Ovary (tissue), 9 donors: ENCODE measurements around the gene ARHGEF17. TPM values are rescaled to one million over a fixed set of nuclear protein-coding genes. Genes with fewer than 3 reads are reported as not detected.

Source experiments
- DNase-seq, 5 donors: peaks; one replicate each; pipeline ENCODE4 v3.0.0-alpha.2; 2019 to 2020
- H3K27ac ChIP-seq, 2 donors: fragments of 200-600 bp; one replicate each; pipeline versions ENCODE4 v1.5.1 to v1.8.0; 2019 to 2022
- H3K27me3 ChIP-seq: fragments of 200-600 bp; one replicate; pipeline ENCODE4 v1.8.0; 2022
- H3K36me3 ChIP-seq: fragments of 200-600 bp; sonication (generic); one replicate; pipeline ENCODE4 v1.5.1; 2019
- H3K4me1 ChIP-seq: one replicate; pipeline ENCODE4 v1.8.1; 2013; ENCODE audit warnings: mild to moderate bottlenecking, moderate library complexity; ENCODE audit not compliant: insufficient read depth
- H3K4me3 ChIP-seq: fragments of 200-600 bp; sonication (generic); one replicate; pipeline ENCODE4 v1.5.1; 2017
- H3K9me3 ChIP-seq, 2 donors: fragments of 200-600 bp in 1 of 2; sonication (generic) in 1 of 2; one replicate each; pipeline versions ENCODE4 v1.5.1 to v1.8.1; 2013 to 2019; ENCODE audit warnings: mild to moderate bottlenecking in 1 of 2, moderate library complexity in 1 of 2
- EP300 ChIP-seq: sonication (generic); formaldehyde crosslinking; IDR thresholded peaks from one replicate; pipeline ENCODE4 v1.6.1; 2017; ENCODE audit warnings: antibody characterized with exemption
- POLR2A ChIP-seq: fragments of 450-650 bp; IDR thresholded peaks from one replicate; pipeline ENCODE4 v1.6.1; 2017; ENCODE audit warnings: antibody characterized with exemption, mild to moderate bottlenecking, moderate library complexity
- WGBS, 3 donors: extraction: QIAGEN DNeasy Blood & Tissue Kit in 1 of 3; methylation state at CpG; one replicate each; pipeline versions ENCODE4 v1.1.5 to v1.1.7; 2013 to 2017; 5-methylcytosine and 5-hydroxymethylcytosine counted together
- intact Hi-C, 4 donors: fragments of 100-400 bp; cut with DNase I; formaldehyde crosslinking; loops; one replicate each; pipeline versions ENCODE4 v1.11.0 to v1.15.1; 2022 to 2023
- polyA plus RNA-seq, 2 donors: library from polyadenylated mRNA; stranded (reverse); fragments of 200-250 nt in 1 of 2; fragments of 350-450 nt in 1 of 2; fragmentation: Illumina TruSeq in 1 of 2; extraction: RNeasy Lipid Tissue Mini Kit (QIAGEN cat#74804) in 1 of 2; gene quantifications; one replicate each; pipeline ENCODE4 v1.2.3, GENCODE V29; 2013 to 2014
- total RNA-seq, 7 donors: library from RNA; depleted of rRNA in 2 of 7; stranded (reverse); fragments of >200 nt in 2 of 7; fragmentation: NEBNext Ultra II Directional in 3 of 7; extraction: Animal tissue kit (Norgen Biotek cat#: 25700) in 3 of 7; gene quantifications; one replicate each; pipeline versions ENCODE4 v1.1.0 to v1.2.4, GENCODE V29; 2016 to 2023
- TF ChIP-seq, protein P1 (sequence below), 3 donors: fragments of 450-650 bp in 2 of 3; fragments of 200-600 bp in 1 of 3; IDR thresholded peaks; one replicate each; pipeline versions ENCODE4 v1.5.1 to v1.8.0; 2016 to 2022; ENCODE audit warnings: antibody characterized with exemption in 3 of 3, mild to moderate bottlenecking in 1 of 3
- donor health status: DM: no; HTN: no; CAD: no; lungs with moderate emphysema.
- donor health status: DM: no; HTN: no; CAD: no.
- donor health status: Bipolar disorder and iron deficiency.
- donor health status: DM: yes; HTN: yes; CAD: no.
- donor health status: DM: no; HTN: no; CAD: no.
- donor health status: DM: yes; HTN: yes; CAD: no.

Gene ARHGEF17
- total and polyA plus RNA-seq, 9 donors = 21.0 to 83.8 (median 46.0) TPM

DNA sequence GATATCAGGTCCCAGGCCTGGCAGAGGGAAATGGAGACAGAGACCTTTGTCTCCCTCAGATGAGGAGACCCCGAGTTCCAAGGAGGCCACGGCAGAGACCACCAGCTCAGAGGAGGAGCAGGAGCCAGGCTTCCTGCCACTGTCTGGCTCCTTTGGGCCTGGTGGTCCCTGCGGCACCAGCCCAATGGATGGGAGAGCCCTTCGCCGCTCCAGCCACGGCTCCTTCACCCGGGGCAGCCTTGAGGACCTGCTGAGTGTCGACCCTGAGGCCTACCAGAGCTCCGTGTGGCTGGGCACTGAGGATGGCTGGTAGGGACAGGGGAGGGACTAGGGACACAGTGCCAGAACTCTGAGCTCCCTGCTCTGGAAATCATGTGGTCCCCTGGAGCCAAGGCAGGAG is 55.1 kb downstream of the ARHGEF17 start:
- DNase-seq = no peak
- no peak for TF ChIP-seq POLR2A
- TF ChIP-seq, protein P1, sequence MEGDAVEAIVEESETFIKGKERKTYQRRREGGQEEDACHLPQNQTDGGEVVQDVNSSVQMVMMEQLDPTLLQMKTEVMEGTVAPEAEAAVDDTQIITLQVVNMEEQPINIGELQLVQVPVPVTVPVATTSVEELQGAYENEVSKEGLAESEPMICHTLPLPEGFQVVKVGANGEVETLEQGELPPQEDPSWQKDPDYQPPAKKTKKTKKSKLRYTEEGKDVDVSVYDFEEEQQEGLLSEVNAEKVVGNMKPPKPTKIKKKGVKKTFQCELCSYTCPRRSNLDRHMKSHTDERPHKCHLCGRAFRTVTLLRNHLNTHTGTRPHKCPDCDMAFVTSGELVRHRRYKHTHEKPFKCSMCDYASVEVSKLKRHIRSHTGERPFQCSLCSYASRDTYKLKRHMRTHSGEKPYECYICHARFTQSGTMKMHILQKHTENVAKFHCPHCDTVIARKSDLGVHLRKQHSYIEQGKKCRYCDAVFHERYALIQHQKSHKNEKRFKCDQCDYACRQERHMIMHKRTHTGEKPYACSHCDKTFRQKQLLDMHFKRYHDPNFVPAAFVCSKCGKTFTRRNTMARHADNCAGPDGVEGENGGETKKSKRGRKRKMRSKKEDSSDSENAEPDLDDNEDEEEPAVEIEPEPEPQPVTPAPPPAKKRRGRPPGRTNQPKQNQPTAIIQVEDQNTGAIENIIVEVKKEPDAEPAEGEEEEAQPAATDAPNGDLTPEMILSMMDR (IDR thresholded peaks at IDR 0.05) = no peak
- WGBS, 3 donors = 85 to 94% (median 89%) methylated on average over 9 of the region's 9 CpGs
- Histone ChIP-seq H3K4me1 (no peaks in the 10 kb centered on the region), H3K27ac (no peak overlapping the region), H3K36me3 (no peaks in the 10 kb centered on the region), H3K4me3 (no peak overlapping the region), H3K9me3 (no peaks in the 10 kb centered on the region), H3K27me3 (no peaks in the 10 kb centered on the region)
- intact Hi-C loops = no loop called here

DNA sequence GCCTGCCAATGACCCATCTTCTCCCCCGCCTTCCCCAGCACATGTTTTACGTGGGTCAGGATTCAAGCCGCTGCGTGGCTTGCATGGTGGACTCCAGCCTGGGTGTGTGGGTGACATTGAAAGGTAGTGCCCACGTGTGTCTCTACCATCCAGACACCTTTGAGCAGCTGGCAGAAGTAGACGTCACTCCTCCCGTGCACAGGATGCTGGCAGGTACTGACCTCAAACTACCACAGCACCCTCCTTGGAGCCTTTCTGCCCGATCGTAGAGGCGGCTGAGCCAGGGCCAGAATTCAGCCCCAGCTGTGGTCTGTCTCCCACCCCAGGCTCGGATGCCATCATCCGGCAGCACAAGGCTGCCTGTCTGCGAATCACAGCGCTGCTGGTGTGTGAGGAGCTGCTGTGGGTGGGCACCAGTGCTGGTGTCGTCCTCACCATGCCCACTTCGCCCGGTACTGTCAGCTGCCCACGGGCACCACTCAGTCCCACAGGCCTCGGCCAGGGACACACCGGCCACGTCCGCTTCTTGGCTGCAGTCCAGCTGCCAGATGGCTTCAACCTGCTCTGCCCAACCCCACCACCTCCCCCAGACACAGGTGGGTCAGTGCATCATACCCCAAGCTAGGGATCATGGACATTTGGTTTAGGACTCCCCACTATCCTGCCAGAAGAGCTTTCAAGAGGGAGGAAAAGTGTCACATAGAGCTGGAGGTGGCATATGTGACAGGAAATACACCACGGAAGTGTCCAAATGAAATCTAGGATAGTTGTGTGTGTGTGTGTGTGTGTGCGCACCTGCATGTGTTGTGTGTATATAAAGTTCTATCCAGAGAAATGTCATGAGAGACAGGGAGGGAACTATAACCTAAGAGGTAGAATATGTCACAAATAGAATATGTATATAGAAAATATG is 57.5 kb downstream of the ARHGEF17 start:
- TF ChIP-seq, protein P1 (IDR thresholded peaks at IDR 0.05) = no peak
- TF ChIP-seq POLR2A (no peak), EP300 (no peak)
- Histone ChIP-seq H3K27ac (no peak overlapping the region), H3K36me3 (no peaks in the 10 kb centered on the region), H3K4me3 (no peak overlapping the region), H3K4me1 (no peaks in the 10 kb centered on the region), H3K27me3 (no peaks in the 10 kb centered on the region), H3K9me3 (no peaks in the 10 kb centered on the region)
- no peak for DNase-seq
- intact Hi-C loops = no loop called here
- 78 to 80% (median 79%) methylated on average over 17 to 24 of the region's 24 CpGs for WGBS, 3 donors

DNA sequence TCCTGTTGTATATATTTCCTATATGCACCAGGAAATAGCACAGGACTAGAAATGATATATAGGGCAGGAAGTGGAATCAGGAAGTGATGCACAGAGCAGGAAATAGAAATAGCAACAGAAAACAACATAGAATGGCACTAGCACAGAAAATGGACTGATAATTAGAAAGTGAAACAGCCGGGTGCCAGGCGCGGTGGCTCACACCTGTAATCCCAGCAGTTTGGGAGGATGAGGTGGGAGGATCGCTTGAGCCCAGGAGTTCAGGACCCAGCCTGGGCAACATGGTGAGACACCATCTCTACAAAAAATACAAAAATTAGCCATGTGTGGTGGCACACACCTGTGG is 58.2 kb downstream of the ARHGEF17 start:
- DNase-seq = no peak
- no peak overlapping the region for H3K4me3 ChIP-seq
- intact Hi-C loops = no loop called here
- no peaks in the 10 kb centered on the region for H3K4me1 ChIP-seq
- no peak overlapping the region for H3K27ac ChIP-seq
- no peaks in the 10 kb centered on the region for H3K27me3 ChIP-seq
- H3K9me3 ChIP-seq = no peaks in the 10 kb centered on the region
- H3K36me3 ChIP-seq = no peaks in the 10 kb centered on the region
- 86 to 89% (median 89%) methylated on average over 4 of the region's 4 CpGs for WGBS, 3 donors
- TF ChIP-seq, protein P1 (IDR thresholded peaks at IDR 0.05) = no peak
- no peak for TF ChIP-seq POLR2A
- no peak for TF ChIP-seq EP300

DNA sequence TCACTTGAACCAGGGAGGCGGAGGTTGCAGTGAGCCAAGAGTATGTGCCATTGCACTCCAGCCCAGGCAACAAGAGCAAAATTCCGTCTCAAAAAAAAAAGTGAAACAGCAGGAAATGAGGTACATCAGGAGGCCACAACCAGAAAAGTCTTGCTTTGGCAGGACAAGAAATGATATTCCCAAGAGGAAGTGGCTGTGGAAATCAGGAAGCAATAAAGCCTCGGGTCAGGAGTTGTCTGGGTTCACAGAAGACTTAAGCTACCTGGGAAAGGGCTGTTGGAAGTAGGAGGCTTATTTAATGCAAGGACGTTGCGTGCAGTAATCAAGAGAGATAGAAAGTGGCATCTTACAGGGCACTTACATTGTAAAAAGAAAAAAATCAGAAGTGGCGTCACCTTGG is 58.9 kb downstream of the ARHGEF17 start:
- H3K4me3 ChIP-seq = no peak overlapping the region

More for the DNA sequence above, 58.9 kb downstream of the ARHGEF17 start:
- DNase-seq = no peak
- Histone ChIP-seq H3K36me3 (no peaks in the 10 kb centered on the region), H3K9me3 (no peaks in the 10 kb centered on the region), H3K4me1 (no peaks in the 10 kb centered on the region), H3K27me3 (no peaks in the 10 kb centered on the region), H3K27ac (no peak overlapping the region)
- WGBS, 3 donors = 84 to 87% (median 85%) methylated on average over 6 of the region's 6 CpGs
- intact Hi-C loops = no loop called here
- TF ChIP-seq, protein P1 (IDR thresholded peaks at IDR 0.05) = no peak
- TF ChIP-seq EP300 = no peak
